8988T (cell line): ENCODE results near the gene EXOC8.
A peak's percentile ranks its signal among the peaks of the same experiment; 100 is the strongest.
"Not testable (repeated sequence)": the region's sequence is repeated elsewhere in the genome, so short reads cannot be mapped to it uniquely, and the experiment has no call there.

ENCODE experiments used
- DNase-seq: peaks from one replicate; pipeline ENCODE4 v3.0.0; 2011

The EXOC8 gene

GRCh38 chr1:231351816-231352215 lies 14.2 kb upstream of the EXOC8 start:
- DNase-seq: no peak

GRCh38 chr1:231348856-231349255 lies 11.2 kb upstream of the EXOC8 start:
- not testable (repeated sequence) for DNase-seq

GRCh38 chr1:231348442-231348841 lies 10.8 kb upstream of the EXOC8 start:
- DNase-seq: no peak

GRCh38 chr1:231347961-231348360 lies 10.3 kb upstream of the EXOC8 start:
- DNase-seq: no peak

GRCh38 chr1:231340328-231341013 lies 2.8 kb upstream of the EXOC8 start:
- no peak for DNase-seq

- DNase-seq: peak; percentile 75
Observed at GRCh38 chr1:231338270-231339128, 847 bp upstream of the EXOC8 start, which contains the start of gene SPRTN. TSS of gene SPRTN (plus strand) at chr1:231338293. CDS start at chr1:231338384, 91 bp downstream.

- no peak for DNase-seq
Observed at GRCh38 chr1:231337043-231337471, 595 bp downstream of the EXOC8 start.

- DNase-seq: no peak
Observed at GRCh38 chr1:231335663-231336602, 1.7 kb downstream of the EXOC8 start.

- no peak for DNase-seq
Observed at GRCh38 chr1:231334952-231335351, 2.7 kb downstream of the EXOC8 start.

- DNase-seq: no peak
Observed at GRCh38 chr1:231334079-231334666, 3.5 kb downstream of the EXOC8 start.

- no peak for DNase-seq
Observed at GRCh38 chr1:231332761-231333160, 4.9 kb downstream of the EXOC8 start.

- DNase-seq: no peak
Observed at GRCh38 chr1:231329483-231329882, 8.2 kb downstream of the EXOC8 start.

GRCh38 chr1:231327617-231328016 lies 10.0 kb downstream of the EXOC8 start:
- DNase-seq: no peak

GRCh38 chr1:231326248-231326647 lies 11.4 kb downstream of the EXOC8 start:
- no peak for DNase-seq

GRCh38 chr1:231324660-231325059 lies 13.0 kb downstream of the EXOC8 start:
- no peak for DNase-seq

- no peak for DNase-seq
Observed at GRCh38 chr1:231322880-231323530, 14.6 kb downstream of the EXOC8 start.

GRCh38 chr1:231319080-231319479 lies 18.6 kb downstream of the EXOC8 start:
- DNase-seq: no peak

- DNase-seq: no peak
Observed at GRCh38 chr1:231318568-231318967, 19.1 kb downstream of the EXOC8 start.

GRCh38 chr1:231318015-231318355 lies 19.7 kb downstream of the EXOC8 start:
- no peak for DNase-seq

- DNase-seq: no peak
Observed at GRCh38 chr1:231317306-231318014, 20.2 kb downstream of the EXOC8 start.

- peak; percentile 52 for DNase-seq
Observed at GRCh38 chr1:231315887-231316286, 21.8 kb downstream of the EXOC8 start.
